Colonic mucosa (tissue), 4 donors: ENCODE results near the gene GATA5. TPM values are rescaled to one million over a fixed set of nuclear protein-coding genes. Genes with fewer than 3 reads are reported as not detected.

Source experiments
- DNase-seq: peaks from one replicate; pipeline ENCODE4 v3.0.0-alpha.2; 2020
- H3K27ac ChIP-seq: fragments of 200-600 bp; one replicate; pipeline ENCODE4 v1.8.0; 2021
- H3K27me3 ChIP-seq: fragments of 200-600 bp; one replicate; pipeline ENCODE4 v1.8.0; 2021
- H3K36me3 ChIP-seq: fragments of 200-600 bp; one replicate; pipeline ENCODE4 v1.8.0; 2021
- H3K4me1 ChIP-seq: fragments of 200-600 bp; one replicate; pipeline ENCODE4 v1.8.0; 2021; ENCODE audit warnings: mild to moderate bottlenecking
- H3K4me3 ChIP-seq: fragments of 200-600 bp; one replicate; pipeline ENCODE4 v1.8.0; 2021
- H3K9ac ChIP-seq, 2 donors: one replicate each; pipeline ENCODE4 v1.7.0; 2013; ENCODE audit warnings: control low read depth in 2 of 2, low read depth in 2 of 2, low read length in 2 of 2
- H3K9me3 ChIP-seq: fragments of 200-600 bp; one replicate; pipeline ENCODE4 v1.8.0; 2021
- CTCF ChIP-seq: fragments of 200-600 bp; IDR thresholded peaks from one replicate; pipeline ENCODE4 v1.8.0; 2022; ENCODE audit warnings: antibody characterized with exemption, mild to moderate bottlenecking
- intact Hi-C: fragments of 100-400 bp; cut with DNase I; formaldehyde crosslinking; loops from one replicate; pipeline ENCODE4 v1.14.1; 2022
- total RNA-seq, 2 donors: library from RNA; stranded (reverse); fragmentation: NEBNext Ultra II Directional in 1 of 2; extraction: Animal tissue kit (Norgen Biotek cat#: 25700) in 1 of 2; gene quantifications; one replicate each; pipeline ENCODE4 v1.2.1, GENCODE V29; 2021
- donor health status: healthy.
- donor health status: DM: no; HTN: no; CAD: no.
- donor health status: DM: no; HTN: no; CAD: no.

GATA5 gene
- total RNA-seq, 2 donors from 2014 or later, result 0.10 TPM; not detected in 1

DNA sequence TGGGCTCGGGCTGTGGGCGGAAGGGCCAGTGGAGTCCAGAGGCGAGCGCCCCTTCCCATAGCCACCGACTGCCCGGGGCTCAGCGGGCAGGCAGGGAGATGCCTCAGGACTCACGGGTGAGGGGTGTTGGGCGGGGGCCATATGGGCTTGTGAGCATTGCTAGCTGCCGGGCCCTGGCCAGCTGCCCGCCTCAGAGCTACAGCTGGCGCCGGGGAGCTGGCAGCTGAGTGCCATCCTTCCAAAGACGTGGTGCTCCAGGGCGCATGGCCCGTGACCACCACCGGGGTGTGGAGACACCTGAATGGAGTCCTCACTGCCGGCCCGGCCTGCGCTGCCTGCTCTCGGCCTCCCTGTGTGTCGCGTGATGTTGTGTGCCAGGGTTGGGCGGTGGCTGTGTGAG, 37.9 kb downstream of the GATA5 start:
- Histone ChIP-seq H3K27me3 (no peaks in the 10 kb centered on the region), H3K4me1 (no peaks in the 10 kb centered on the region), H3K36me3 (no peaks in the 10 kb centered on the region), H3K9ac (no peak overlapping the region), H3K4me3 (no peak overlapping the region), H3K27ac (no peak overlapping the region), H3K9me3 (no peaks in the 10 kb centered on the region)
- no peak for DNase-seq
- no peak for TF ChIP-seq CTCF
- intact Hi-C loops, result no loop called here

DNA sequence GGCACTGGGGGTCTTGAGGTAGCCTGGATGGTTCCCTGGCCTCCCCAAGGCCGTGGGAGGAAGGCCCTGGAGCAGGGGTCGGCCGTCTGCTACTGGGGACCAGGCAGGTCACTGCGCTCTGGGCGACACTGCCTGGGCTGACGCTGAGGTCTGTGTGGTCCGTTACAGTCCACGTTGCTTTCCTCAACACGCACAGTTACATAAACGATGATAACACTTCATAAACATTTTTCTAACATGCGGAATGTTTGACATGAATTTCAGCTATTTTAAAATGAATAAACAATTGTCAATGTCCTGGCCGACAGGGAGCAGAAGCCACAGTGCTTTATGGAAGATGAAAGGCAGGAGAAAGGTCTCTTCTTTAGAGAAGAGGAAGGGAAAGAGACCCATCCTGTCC, 38.3 kb downstream of the GATA5 start:
- no peak overlapping the region for H3K9ac ChIP-seq
- no peak overlapping the region for H3K27ac ChIP-seq
- no peaks in the 10 kb centered on the region for H3K36me3 ChIP-seq
- no peak overlapping the region for H3K4me3 ChIP-seq
- intact Hi-C loops, result no loop called here
- H3K4me1 ChIP-seq, result no peaks in the 10 kb centered on the region
- DNase-seq, result no peak
- TF ChIP-seq CTCF, result no peak
- H3K27me3 ChIP-seq, result no peaks in the 10 kb centered on the region
- no peaks in the 10 kb centered on the region for H3K9me3 ChIP-seq

GRCh38 chr20:62436692-62437091, 39.1 kb downstream of the GATA5 start:
- Histone ChIP-seq H3K27me3 (no peaks in the 10 kb centered on the region), H3K9me3 (no peaks in the 10 kb centered on the region), H3K36me3 (no peaks in the 10 kb centered on the region), H3K9ac (no peak overlapping the region), H3K27ac (no peak overlapping the region), H3K4me1 (no peaks in the 10 kb centered on the region), H3K4me3 (no peak overlapping the region)
- no peak for DNase-seq
- TF ChIP-seq CTCF, result no peak
- intact Hi-C loops, result no loop called here

GRCh38 chr20:62433658-62434497, 41.9 kb downstream of the GATA5 start:
- no peaks in the 10 kb centered on the region for H3K27me3 ChIP-seq
- H3K9me3 ChIP-seq, result no peaks in the 10 kb centered on the region
- H3K36me3 ChIP-seq, result no peaks in the 10 kb centered on the region
- no peak overlapping the region for H3K27ac ChIP-seq
- no peak overlapping the region for H3K9ac ChIP-seq
- H3K4me1 ChIP-seq, result peaks cover 8% of the 10 kb centered on the region
- H3K4me3 ChIP-seq, result no peak overlapping the region
- DNase-seq, result peak; percentile 69
- TF ChIP-seq CTCF, result no peak
- intact Hi-C loops, result no loop called here

DNA sequence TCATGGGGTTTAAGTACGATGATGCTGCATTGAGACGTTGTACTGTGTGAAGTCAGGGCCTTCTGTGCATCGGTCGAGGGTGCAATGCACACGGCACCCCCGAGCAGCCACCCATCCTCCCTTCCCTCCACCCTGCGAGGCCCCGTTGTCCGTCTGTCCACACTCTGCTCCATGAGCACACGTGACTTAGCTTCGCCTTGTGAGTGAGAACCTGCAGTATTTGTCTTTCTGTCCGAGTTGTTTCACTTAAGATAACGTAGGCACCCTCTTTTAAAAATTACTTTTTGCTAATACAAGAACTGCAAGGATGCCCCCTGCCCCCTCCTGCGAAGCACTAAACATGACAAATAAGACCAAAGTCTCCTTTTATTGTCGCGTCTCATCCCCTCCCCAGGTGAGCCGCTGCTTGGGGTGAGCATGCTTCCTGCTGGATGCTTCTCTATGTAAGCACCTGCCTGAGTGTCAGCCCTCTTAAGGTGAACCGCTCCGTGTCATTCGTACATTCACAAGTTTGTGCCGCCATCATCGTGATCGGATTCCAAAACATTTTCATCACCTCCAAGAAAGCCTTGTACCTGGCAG, 44.8 kb downstream of the GATA5 start:
- DNase-seq, result no peak
- no peaks in the 10 kb centered on the region for H3K27me3 ChIP-seq
- H3K4me1 ChIP-seq, result peaks cover 13% of the 10 kb centered on the region
- intact Hi-C loops, result no loop called here
- no peak for TF ChIP-seq CTCF
- no peak overlapping the region for H3K4me3 ChIP-seq
- no peak overlapping the region for H3K9ac ChIP-seq
- no peaks in the 10 kb centered on the region for H3K9me3 ChIP-seq
- H3K27ac ChIP-seq, result no peak overlapping the region
- H3K36me3 ChIP-seq, result no peaks in the 10 kb centered on the region
